Stimulated activated naive CD8-positive, alpha-beta T cell treated with anti-CD3 and anti-CD28 coated beads, Interleukin-15, amount 100 ng/mL, for 72 hours (primary cell): ENCODE data around the gene RHO.

Source experiments
- ATAC-seq: fragments of 150-1000 bp; cut with Tn5 transposase; 2 replicates; pipeline ENCODE4 v1.10.0; 2021; ENCODE audit warnings: mild to moderate bottlenecking, moderate library complexity
- DNase-seq, 2 donors: peaks; one replicate each; pipeline ENCODE4 v3.0.0; 2021 to 2022
- H3K27ac Mint-ChIP-seq, 2 donors: one replicate each; pipeline ENCODE4 v1.8.0; 2022; ENCODE audit warnings: mild to moderate bottlenecking in 2 of 2, mixed read lengths in 2 of 2, moderate library complexity in 2 of 2
- H3K27me3 Mint-ChIP-seq: one replicate; pipeline ENCODE4 v1.8.0; 2022; ENCODE audit warnings: mixed read lengths
- H3K4me1 Mint-ChIP-seq: one replicate; pipeline ENCODE4 v1.8.0; 2022; ENCODE audit warnings: mild to moderate bottlenecking, mixed read lengths
- H3K4me3 Mint-ChIP-seq, 2 donors: one replicate each; pipeline ENCODE4 v1.8.0; 2022; ENCODE audit warnings: mild to moderate bottlenecking in 2 of 2, mixed read lengths in 2 of 2, moderate library complexity in 1 of 2
- H3K9me3 Mint-ChIP-seq, 2 donors: one replicate each; pipeline ENCODE4 v1.8.0; 2022; ENCODE audit warnings: mixed read lengths in 2 of 2

RHO gene

DNA sequence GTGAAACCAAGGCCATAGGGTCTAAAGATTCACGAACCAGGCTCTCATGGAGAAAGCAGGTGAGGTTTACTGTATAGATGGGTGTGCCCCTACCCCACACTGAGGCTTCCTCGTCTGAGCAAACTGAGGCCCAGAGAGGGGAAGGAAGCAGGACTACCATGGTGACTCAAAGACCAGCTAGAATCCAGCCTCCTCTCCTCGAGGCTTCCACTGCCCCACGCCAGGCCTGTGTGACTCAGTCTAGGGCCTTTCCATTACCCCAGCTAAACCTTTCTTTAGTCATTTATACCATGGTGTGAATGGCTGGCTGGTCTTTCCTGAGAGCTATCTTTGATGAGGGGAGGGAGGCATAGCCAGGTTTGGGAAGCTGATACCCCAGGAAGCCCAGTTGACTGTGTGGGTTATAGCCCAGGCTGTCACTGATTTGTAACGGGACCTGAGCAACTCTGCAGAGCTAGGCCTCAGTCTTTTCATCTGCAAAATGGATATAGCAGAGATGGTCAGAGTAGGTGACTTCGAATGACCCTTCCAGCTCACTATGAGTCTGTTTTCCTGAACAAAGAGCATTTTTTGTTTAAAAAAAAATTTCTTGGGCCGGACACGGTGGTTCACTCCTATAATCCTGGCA, 3.0 kb upstream of the RHO start:
- no peaks in the 10 kb centered on the region for H3K4me1 Mint-ChIP-seq
- peak overlapping the region in 1 of 2 donors; percentile 54 for H3K27ac Mint-ChIP-seq
- no peaks in the 10 kb centered on the region for H3K9me3 Mint-ChIP-seq
- no peaks in the 10 kb centered on the region for H3K27me3 Mint-ChIP-seq
- no peak overlapping the region for H3K4me3 Mint-ChIP-seq
- DNase-seq (no peak), ATAC-seq (peak; percentile 40)

DNA sequence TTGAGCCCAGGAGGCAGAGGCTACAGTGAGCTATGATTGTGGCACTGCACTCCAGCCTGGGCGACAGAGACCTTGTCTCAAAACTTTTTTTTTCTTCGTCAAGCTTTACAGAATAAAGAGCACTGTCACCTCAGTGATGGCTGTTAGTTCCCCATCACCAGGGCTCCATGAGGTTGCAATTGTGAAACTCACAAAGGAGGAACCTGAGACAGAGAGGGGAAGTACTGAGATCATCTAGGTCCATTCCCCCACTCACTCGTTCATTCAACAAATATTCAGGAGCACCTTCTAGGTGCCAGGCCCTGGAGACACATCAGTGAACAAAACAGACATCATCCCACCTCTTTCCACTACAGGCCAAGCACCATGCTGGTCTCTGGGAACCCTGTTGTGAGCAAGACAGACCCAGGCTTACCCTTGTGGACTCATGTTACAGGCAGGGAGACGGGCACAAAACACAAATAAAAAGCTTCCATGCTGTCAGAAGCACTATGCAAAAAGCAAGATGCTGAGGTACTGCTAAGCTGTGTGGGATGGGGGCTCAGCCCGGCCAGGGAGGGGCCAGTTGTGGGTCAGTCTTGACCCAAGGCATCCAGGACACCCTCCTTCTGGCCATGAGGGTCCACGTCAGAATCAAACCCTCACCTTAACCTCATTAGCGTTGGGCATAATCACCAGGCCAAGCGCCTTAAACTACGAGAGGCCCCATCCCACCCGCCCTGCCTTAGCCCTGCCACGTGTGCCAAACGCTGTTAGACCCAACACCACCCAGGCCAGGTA, 2.1 kb upstream of the RHO start:
- ATAC-seq (no peak), DNase-seq (no peak)
- H3K4me1 Mint-ChIP-seq: no peaks in the 10 kb centered on the region
- no peaks in the 10 kb centered on the region for H3K9me3 Mint-ChIP-seq
- no peaks in the 10 kb centered on the region for H3K27me3 Mint-ChIP-seq
- no peak overlapping the region for H3K27ac Mint-ChIP-seq
- no peak overlapping the region for H3K4me3 Mint-ChIP-seq

DNA sequence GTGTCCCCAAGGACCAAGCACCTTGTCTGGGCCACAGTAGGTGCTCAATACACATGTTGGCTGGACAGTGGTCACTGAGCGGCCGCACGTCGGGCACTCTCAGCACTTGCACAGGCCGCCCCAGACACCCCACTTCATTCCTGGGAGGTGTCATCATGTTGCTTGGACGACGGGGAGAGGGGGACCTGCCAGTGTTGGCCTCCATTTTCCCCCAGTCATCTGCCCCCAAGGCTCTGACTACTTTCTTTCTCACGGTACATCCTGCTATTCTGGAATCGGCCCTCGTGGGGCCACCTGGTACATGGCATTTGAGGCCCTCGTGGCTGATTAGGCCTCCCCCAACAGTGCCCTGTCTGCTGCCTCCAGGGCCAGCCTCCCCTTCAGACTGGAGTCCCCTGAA, 1.2 kb upstream of the RHO start:
- Mint-ChIP-seq H3K27ac (no peak overlapping the region), H3K4me3 (no peak overlapping the region), H3K4me1 (no peaks in the 10 kb centered on the region), H3K9me3 (no peaks in the 10 kb centered on the region), H3K27me3 (no peaks in the 10 kb centered on the region)
- DNase-seq (no peak), ATAC-seq (no peak)

DNA sequence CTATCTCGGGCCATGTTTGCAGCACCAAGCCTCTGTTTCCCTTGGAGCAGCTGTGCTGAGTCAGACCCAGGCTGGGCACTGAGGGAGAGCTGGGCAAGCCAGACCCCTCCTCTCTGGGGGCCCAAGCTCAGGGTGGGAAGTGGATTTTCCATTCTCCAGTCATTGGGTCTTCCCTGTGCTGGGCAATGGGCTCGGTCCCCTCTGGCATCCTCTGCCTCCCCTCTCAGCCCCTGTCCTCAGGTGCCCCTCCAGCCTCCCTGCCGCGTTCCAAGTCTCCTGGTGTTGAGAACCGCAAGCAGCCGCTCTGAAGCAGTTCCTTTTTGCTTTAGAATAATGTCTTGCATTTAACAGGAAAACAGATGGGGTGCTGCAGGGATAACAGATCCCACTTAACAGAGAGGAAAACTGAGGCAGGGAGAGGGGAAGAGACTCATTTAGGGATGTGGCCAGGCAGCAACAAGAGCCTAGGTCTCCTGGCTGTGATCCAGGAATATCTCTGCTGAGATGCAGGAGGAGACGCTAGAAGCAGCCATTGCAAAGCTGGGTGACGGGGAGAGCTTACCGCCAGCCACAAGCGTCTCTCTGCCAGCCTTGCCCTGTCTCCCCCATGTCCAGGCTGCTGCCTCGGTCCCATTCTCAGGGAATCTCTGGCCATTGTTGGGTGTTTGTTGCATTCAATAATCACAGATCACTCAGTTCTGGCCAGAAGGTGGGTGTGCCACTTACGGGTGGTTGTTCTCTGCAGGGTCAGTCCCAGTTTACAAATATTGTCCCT, 1.2 kb downstream of the RHO start:
- no peak for DNase-seq
- H3K4me1 Mint-ChIP-seq: peaks cover 2% of the 10 kb centered on the region
- H3K4me3 Mint-ChIP-seq: no peak overlapping the region
- H3K27me3 Mint-ChIP-seq: no peaks in the 10 kb centered on the region
- no peak for ATAC-seq
- peak overlapping the region in 1 of 2 donors; percentile 2 for H3K27ac Mint-ChIP-seq
- H3K9me3 Mint-ChIP-seq: no peaks in the 10 kb centered on the region

DNA sequence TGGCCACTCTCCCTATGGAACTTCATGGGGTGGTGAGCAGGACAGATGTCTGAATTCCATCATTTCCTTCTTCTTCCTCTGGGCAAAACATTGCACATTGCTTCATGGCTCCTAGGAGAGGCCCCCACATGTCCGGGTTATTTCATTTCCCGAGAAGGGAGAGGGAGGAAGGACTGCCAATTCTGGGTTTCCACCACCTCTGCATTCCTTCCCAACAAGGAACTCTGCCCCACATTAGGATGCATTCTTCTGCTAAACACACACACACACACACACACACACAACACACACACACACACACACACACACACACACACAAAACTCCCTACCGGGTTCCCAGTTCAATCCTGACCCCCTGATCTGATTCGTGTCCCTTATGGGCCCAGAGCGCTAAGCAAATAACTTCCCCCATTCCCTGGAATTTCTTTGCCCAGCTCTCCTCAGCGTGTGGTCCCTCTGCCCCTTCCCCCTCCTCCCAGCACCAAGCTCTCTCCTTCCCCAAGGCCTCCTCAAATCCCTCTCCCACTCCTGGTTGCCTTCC, 1.9 kb downstream of the RHO start:
- no peaks in the 10 kb centered on the region for H3K27me3 Mint-ChIP-seq
- ATAC-seq (no peak), DNase-seq (no peak)
- peaks cover 5% of the 10 kb centered on the region for H3K4me1 Mint-ChIP-seq
- H3K27ac Mint-ChIP-seq: peak overlapping the region in 1 of 2 donors; percentile 90
- H3K4me3 Mint-ChIP-seq: no peak overlapping the region
- no peaks in the 10 kb centered on the region for H3K9me3 Mint-ChIP-seq

DNA sequence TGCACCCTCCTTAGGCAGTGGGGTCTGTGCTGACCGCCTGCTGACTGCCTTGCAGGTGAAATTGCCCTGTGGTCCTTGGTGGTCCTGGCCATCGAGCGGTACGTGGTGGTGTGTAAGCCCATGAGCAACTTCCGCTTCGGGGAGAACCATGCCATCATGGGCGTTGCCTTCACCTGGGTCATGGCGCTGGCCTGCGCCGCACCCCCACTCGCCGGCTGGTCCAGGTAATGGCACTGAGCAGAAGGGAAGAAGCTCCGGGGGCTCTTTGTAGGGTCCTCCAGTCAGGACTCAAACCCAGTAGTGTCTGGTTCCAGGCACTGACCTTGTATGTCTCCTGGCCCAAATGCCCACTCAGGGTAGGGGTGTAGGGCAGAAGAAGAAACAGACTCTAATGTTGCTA, 2.4 kb downstream of the RHO start:
- ATAC-seq (no peak), DNase-seq (no peak)
- no peaks in the 10 kb centered on the region for H3K27me3 Mint-ChIP-seq

DNA sequence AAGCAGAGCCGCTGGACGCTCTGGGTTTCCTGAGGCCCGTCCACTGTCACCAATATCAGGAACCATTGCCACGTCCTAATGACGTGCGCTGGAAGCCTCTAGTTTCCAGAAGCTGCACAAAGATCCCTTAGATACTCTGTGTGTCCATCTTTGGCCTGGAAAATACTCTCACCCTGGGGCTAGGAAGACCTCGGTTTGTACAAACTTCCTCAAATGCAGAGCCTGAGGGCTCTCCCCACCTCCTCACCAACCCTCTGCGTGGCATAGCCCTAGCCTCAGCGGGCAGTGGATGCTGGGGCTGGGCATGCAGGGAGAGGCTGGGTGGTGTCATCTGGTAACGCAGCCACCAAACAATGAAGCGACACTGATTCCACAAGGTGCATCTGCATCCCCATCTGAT, 3.3 kb downstream of the RHO start:
- no peak overlapping the region for H3K4me3 Mint-ChIP-seq
- no peaks in the 10 kb centered on the region for H3K27me3 Mint-ChIP-seq
- H3K9me3 Mint-ChIP-seq: no peaks in the 10 kb centered on the region
- ATAC-seq: no peak
- DNase-seq: no peak
- peaks cover 5% of the 10 kb centered on the region for H3K4me1 Mint-ChIP-seq
- H3K27ac Mint-ChIP-seq: no peak overlapping the region

More for the DNA sequence above, 2.4 kb downstream of the RHO start:
- no peak overlapping the region for H3K4me3 Mint-ChIP-seq
- H3K4me1 Mint-ChIP-seq: peaks cover 5% of the 10 kb centered on the region
- no peaks in the 10 kb centered on the region for H3K9me3 Mint-ChIP-seq
- H3K27ac Mint-ChIP-seq: peak overlapping the region in 1 of 2 donors; percentile 90

DNA sequence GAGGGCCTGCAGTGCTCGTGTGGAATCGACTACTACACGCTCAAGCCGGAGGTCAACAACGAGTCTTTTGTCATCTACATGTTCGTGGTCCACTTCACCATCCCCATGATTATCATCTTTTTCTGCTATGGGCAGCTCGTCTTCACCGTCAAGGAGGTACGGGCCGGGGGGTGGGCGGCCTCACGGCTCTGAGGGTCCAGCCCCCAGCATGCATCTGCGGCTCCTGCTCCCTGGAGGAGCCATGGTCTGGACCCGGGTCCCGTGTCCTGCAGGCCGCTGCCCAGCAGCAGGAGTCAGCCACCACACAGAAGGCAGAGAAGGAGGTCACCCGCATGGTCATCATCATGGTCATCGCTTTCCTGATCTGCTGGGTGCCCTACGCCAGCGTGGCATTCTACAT, 3.8 kb downstream of the RHO start:
- Mint-ChIP-seq H3K4me1 (peaks cover 5% of the 10 kb centered on the region), H3K27me3 (no peaks in the 10 kb centered on the region), H3K27ac (no peak overlapping the region), H3K4me3 (no peak overlapping the region), H3K9me3 (no peaks in the 10 kb centered on the region)
- DNase-seq (no peak), ATAC-seq (no peak)

DNA sequence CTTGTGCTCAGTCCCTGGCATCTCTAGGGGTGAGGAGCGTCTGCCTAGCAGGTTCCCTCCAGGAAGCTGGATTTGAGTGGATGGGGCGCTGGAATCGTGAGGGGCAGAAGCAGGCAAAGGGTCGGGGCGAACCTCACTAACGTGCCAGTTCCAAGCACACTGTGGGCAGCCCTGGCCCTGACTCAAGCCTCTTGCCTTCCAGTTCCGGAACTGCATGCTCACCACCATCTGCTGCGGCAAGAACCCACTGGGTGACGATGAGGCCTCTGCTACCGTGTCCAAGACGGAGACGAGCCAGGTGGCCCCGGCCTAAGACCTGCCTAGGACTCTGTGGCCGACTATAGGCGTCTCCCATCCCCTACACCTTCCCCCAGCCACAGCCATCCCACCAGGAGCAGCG, 5.0 kb downstream of the RHO start:
- Mint-ChIP-seq H3K27me3 (no peaks in the 10 kb centered on the region), H3K9me3 (no peaks in the 10 kb centered on the region), H3K4me3 (no peak overlapping the region), H3K27ac (no peak overlapping the region), H3K4me1 (peaks cover 5% of the 10 kb centered on the region)
- ATAC-seq (no peak), DNase-seq (no peak)

DNA sequence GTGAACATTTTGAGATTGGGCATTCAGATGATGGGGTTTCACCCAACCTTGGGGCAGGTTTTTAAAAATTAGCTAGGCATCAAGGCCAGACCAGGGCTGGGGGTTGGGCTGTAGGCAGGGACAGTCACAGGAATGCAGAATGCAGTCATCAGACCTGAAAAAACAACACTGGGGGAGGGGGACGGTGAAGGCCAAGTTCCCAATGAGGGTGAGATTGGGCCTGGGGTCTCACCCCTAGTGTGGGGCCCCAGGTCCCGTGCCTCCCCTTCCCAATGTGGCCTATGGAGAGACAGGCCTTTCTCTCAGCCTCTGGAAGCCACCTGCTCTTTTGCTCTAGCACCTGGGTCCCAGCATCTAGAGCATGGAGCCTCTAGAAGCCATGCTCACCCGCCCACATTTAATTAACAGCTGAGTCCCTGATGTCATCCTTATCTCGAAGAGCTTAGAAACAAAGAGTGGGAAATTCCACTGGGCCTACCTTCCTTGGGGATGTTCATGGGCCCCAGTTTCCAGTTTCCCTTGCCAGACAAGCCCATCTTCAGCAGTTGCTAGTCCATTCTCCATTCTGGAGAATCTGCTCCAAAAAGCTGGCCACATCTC, 6.1 kb downstream of the RHO start:
- peaks cover 5% of the 10 kb centered on the region for H3K4me1 Mint-ChIP-seq
- no peak overlapping the region for H3K4me3 Mint-ChIP-seq
- ATAC-seq (no peak), DNase-seq (no peak)
- H3K27me3 Mint-ChIP-seq: no peaks in the 10 kb centered on the region
- H3K9me3 Mint-ChIP-seq: no peaks in the 10 kb centered on the region
- no peak overlapping the region for H3K27ac Mint-ChIP-seq

DNA sequence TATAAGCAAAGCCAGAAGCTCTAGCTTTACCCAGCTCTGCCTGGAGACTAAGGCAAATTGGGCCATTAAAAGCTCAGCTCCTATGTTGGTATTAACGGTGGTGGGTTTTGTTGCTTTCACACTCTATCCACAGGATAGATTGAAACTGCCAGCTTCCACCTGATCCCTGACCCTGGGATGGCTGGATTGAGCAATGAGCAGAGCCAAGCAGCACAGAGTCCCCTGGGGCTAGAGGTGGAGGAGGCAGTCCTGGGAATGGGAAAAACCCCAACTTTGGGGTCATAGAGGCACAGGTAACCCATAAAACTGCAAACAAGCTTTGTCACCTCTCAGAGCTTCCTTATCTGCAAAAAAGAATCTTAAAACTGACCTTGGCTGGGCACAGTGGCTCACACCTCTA, 6.6 kb downstream of the RHO start:
- Mint-ChIP-seq H3K27ac (no peak overlapping the region), H3K4me3 (no peak overlapping the region), H3K9me3 (no peaks in the 10 kb centered on the region), H3K4me1 (peaks cover 5% of the 10 kb centered on the region), H3K27me3 (no peaks in the 10 kb centered on the region)
- DNase-seq: no peak
- ATAC-seq: no peak

DNA sequence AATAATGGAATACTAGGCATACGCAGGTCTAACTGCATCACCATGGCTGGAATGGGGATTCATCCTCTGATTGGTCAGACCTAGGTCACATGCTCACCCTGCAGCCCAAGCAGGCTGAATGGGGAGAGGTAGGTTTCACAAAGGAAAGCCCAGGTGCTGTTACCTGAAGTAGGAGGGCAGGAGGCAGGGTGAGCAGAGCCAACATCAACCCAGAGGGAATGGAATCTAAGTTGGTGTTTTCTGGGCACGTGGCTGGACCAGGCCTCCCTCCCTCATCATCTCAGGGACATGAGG, 7.9 kb downstream of the RHO start:
- Mint-ChIP-seq H3K27ac (no peak overlapping the region), H3K4me3 (no peak overlapping the region)
- no peak for ATAC-seq

DNA sequence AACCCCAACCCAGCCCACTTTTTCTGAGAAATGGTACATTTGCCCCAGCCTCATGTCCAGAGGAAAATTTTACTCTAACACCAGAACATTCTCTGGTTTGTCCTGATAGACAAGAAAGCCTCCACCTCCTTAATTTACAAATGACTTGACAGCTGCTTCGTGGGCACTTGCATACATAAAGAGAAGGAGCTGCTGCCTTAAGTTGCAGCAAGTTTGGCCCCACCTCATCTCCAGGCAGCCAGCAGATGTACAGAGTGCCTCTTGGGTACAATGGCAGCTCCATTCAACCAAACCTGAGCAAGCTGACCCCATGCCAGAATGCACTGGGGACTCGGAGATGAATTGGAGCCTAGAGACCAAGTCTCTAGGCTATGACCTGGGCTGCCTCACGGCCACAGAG, 8.4 kb downstream of the RHO start:
- Mint-ChIP-seq H3K27me3 (no peaks in the 10 kb centered on the region), H3K9me3 (no peaks in the 10 kb centered on the region), H3K27ac (no peak overlapping the region), H3K4me3 (no peak overlapping the region), H3K4me1 (peaks cover 5% of the 10 kb centered on the region)
- ATAC-seq: no peak
- no peak for DNase-seq

More for the DNA sequence above, 7.9 kb downstream of the RHO start:
- Mint-ChIP-seq H3K4me1 (peaks cover 5% of the 10 kb centered on the region), H3K9me3 (no peaks in the 10 kb centered on the region), H3K27me3 (no peaks in the 10 kb centered on the region)
- DNase-seq: no peak

DNA sequence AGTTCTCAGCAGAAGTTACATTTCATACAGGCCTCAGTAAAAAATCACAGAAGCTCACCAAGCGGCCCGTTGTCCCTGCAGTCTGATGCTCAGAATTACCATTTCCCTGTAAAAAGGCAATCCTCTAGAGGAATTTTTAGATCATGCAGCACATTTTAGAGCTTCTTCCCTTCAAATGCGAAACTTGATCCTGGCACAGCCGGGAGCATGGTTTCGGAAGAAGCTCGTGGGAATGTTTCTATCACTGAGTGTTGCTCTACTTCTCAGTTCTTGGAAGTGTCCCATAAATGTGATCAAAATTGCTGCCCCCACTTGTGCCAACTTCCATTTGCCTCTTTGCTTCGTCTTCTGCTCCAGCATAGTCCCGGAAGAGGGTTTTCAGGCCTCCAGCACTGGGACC, 10.8 kb downstream of the RHO start:
- H3K27ac Mint-ChIP-seq: no peak overlapping the region
- no peak overlapping the region for H3K4me3 Mint-ChIP-seq
- no peaks in the 10 kb centered on the region for H3K9me3 Mint-ChIP-seq
- ATAC-seq (no peak), DNase-seq (no peak)
- no peaks in the 10 kb centered on the region for H3K27me3 Mint-ChIP-seq
- peaks cover 5% of the 10 kb centered on the region for H3K4me1 Mint-ChIP-seq

DNA sequence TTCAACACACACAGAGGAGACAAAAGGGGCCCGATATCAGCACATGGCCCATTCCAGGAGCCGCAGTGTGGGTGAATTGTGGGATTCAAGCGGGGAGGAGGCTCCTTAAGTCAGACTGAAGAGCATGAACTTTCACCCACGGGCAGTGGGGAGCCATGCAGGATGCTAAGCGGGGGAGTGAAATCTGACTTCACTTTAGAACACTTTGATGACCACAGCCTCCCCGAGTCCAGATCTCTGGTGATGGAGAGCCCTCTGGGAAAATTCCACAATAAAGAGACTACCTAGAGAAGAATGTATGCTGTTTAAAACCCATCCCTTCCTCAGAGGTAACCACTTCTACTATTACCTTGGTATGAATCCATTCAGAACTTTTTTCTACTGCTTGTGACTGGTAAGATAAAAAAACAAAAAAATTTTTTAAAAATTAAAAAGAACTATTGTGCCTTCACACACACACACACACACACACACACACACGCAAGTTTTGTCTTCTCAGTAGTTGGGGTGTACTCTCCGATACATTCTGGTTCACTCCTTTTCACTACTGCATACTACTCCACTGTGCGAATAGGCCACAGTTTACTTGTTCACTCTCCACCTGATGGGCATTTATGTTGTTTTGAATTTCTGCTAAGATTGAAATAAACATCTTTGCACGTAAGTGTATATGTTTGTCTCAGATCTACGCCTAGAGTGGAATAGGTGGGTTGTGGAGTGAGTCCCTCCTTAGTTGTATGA, 12.5 kb downstream of the RHO start:
- Mint-ChIP-seq H3K4me3 (no peak overlapping the region), H3K27ac (no peak overlapping the region), H3K4me1 (no peaks in the 10 kb centered on the region), H3K27me3 (no peaks in the 10 kb centered on the region), H3K9me3 (no peaks in the 10 kb centered on the region)
- DNase-seq (no peak), ATAC-seq (no peak)
